Measurements from ENCODE around the gene RAD54L.
"Not testable (repeated sequence)": the region's sequence is repeated elsewhere in the genome, so short reads cannot be mapped to it uniquely, and the experiment has no call there.

RAD54L gene

DNA sequence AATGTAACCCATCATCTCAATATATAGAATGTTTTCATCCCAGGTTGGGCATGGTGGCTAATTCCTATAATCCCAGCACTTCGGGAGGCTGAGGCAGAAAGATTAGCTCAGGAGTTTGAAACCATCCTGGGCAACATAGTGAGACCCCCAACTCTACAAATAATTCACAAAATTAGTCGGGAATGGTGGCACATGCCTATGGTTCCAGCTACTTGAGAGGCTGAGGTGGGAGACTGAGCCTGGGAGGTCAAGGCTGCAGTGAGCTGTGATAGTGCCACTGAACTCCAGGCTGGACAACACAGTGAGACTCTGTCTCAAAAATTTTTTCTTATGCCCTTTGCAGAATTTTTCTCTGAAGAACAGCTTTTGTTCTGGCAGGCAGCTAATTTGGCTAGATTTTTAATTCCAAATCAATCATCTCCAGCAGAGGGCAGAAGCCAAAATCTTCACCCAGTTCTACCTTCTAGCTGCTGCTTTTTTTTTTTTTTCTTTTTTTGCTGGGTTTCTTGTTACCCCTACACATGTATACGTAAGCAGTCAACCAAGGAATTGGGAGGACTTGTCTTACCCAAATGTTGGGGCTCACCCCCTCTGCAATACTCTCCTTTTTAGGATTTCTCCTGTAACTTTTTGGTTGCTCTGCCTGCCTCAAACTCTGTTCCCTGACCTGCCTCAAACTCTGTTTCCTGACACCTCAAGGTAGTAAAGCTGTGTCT, 2.7 kb upstream of the RAD54L start:
- peak; percentile 44 for TF ChIP-seq CTCF (IDR thresholded peaks at IDR 0.05; ENCODE audit: low read depth, low read length)
- no peak for DNase-seq (ENCODE audit: extremely low read depth, low read depth)

- DNase-seq (ENCODE audit: extremely low read depth, low read depth), result not testable (repeated sequence)
Measured at GRCh38 chr1:46246136-46246535, 1.4 kb upstream of the RAD54L start.

GRCh38 chr1:46246548-46247435, 771 bp upstream of the RAD54L start:
- no peak for TF ChIP-seq CTCF (IDR thresholded peaks at IDR 0.05; ENCODE audit: low read depth, low read length)
- DNase-seq (ENCODE audit: extremely low read depth, low read depth), result no peak

DNA sequence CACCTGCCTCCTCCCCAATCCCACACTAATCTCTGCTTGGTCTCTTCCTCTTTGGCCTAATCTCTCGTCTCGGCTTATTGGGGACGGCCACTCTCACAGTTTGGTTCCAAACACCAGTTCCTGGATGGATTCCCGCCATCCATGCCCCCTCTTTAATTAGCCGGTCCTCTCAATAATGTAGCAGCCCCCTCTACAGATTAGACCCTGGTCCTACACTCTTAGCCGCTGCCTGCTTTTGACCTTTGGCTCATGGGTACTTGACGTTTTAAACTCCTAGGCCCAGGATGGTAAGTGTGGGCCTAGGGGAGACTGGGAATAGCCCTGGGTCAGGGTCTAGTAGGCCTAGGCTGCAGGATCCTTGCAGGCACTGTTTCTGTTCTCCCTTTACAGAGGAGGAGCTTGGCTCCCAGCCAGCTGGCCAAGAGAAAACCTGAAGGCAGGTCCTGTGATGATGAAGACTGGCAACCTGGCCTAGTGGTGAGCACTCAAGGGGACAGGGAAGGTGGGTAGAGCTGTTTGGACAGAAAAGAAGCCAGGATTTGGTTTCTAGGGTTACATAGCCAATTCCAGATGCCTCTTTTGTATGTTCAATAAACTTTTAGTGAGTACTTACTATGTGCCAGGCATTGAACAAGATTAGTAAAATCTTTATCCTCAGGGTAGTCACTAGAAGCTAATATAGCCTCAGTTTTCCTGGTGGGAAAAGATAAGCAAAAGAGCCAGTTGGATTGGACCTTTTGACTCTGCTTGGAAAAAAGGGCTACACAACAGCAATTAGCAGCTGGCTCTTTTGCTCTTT, 758 bp downstream of the RAD54L start:
- no peak for TF ChIP-seq CTCF (IDR thresholded peaks at IDR 0.05; ENCODE audit: low read depth, low read length)
- DNase-seq (ENCODE audit: extremely low read depth, low read depth), result no peak

DNA sequence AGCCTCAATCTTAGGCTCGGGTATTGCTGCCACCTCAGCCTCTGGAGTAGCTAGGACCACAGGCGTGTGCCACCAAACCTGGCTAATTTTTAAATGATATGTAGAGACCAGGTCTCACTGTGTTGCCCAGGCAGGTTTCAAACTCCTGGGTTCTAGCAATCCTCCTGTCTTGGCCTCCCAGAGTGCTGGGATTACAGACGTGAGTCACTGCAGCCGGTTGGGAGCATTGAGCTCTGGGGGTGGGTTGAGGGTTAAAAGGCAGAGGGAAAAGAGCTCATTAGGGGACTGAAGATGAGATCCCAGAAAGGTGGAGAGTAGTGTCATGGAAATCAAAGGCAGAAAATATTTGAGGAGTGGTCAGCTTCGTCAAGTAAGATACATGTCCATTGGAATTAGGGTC, 7.1 kb downstream of the RAD54L start:
- no peak for DNase-seq (ENCODE audit: extremely low read depth, low read depth)
- no peak for TF ChIP-seq CTCF (IDR thresholded peaks at IDR 0.05; ENCODE audit: low read depth, low read length)

DNA sequence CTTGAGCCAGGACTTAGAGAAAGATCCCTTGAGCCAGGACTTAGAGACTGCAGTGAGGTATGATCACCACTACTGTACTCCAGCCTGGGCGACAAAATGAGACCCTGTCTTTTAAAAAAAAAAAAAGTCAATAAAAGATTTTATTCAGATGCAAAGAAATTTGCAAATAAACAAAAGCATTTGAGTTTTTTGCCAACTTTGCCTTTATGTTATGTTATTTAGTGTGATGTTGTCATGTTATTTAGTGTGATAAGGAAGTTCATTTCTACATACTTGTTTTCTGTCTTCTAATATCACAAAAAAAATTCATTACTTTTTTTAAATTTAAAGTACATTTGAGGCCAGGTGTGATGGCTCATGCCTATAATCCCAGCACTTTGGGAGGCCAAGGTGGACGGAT, 9.0 kb downstream of the RAD54L start:
- DNase-seq (ENCODE audit: extremely low read depth, low read depth), result no peak

More for the DNA sequence above, 9.0 kb downstream of the RAD54L start:
- TF ChIP-seq CTCF (IDR thresholded peaks at IDR 0.05; ENCODE audit: low read depth, low read length), result no peak

All from AG09319 (cell line).